Nephron progenitor cell (in vitro differentiated cells): ENCODE measurements around the gene TNS1.

Experiments
- DNase-seq: peaks from one replicate; pipeline ENCODE4 v3.0.0; 2021
- H3K27ac Mint-ChIP-seq: 2 replicates; pipeline ENCODE4 v1.8.0; 2021; ENCODE audit warnings: mild to moderate bottlenecking, moderate library complexity, mixed read lengths
- H3K27me3 Mint-ChIP-seq: 2 replicates; pipeline ENCODE4 v1.8.0; 2021; ENCODE audit warnings: mild to moderate bottlenecking, low read depth, mixed read lengths; ENCODE audit not compliant: poor library complexity
- H3K36me3 Mint-ChIP-seq: 2 replicates; pipeline ENCODE4 v1.8.0; 2021; ENCODE audit warnings: low read depth, mixed read lengths
- H3K4me1 Mint-ChIP-seq: 2 replicates; pipeline ENCODE4 v1.8.0; 2021; ENCODE audit warnings: mixed read lengths
- H3K4me3 Mint-ChIP-seq: 2 replicates; pipeline ENCODE4 v1.8.0; 2021; ENCODE audit warnings: mild to moderate bottlenecking, moderate library complexity, mixed read lengths
- H3K9me3 Mint-ChIP-seq: 2 replicates; pipeline ENCODE4 v1.8.0; 2021; ENCODE audit warnings: mild to moderate bottlenecking, moderate library complexity, mixed read lengths
- TF ChIP-seq, protein P1 (sequence below): fragments of 200-600 bp; sonication (generic); IDR thresholded peaks from 2 replicates; pipeline ENCODE4 v1.5.0; 2021; ENCODE audit warnings: antibody characterized with exemption

Gene TNS1

DNA sequence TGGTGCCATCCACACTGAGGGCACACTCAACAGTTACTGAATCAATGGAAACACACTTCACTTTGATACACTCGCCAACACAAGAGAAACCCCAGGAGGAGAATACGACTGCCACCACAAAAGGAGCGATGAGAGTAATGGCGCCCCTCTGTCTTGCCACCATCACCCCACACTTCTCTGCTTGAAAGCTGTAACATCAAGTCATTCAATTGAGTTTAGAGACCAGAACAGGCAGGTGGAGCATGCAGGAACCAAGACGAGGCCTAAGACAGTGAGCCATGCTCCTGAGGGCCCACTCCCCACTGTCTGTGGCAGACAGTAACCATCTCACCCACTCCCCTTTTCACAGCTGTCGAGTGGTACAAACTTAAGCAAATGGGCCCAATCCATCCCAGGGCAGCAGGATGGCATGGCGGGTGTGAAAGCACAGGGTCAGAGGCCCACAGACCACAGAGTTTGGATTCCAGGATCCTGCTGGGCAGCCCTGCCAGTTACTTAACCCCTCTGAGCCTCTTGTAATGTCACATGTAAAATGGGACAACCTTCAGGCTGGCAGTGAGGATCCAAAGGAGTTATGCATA lies 101.9 kb downstream of the TNS1 start:
- Mint-ChIP-seq H3K27me3 (peaks cover 4% of the 10 kb centered on the region), H3K27ac (no peak overlapping the region), H3K36me3 (no peaks in the 10 kb centered on the region), H3K9me3 (no peaks in the 10 kb centered on the region), H3K4me1 (peaks cover 50% of the 10 kb centered on the region), H3K4me3 (no peak overlapping the region)
- no peak for DNase-seq
- TF ChIP-seq, protein P1, sequence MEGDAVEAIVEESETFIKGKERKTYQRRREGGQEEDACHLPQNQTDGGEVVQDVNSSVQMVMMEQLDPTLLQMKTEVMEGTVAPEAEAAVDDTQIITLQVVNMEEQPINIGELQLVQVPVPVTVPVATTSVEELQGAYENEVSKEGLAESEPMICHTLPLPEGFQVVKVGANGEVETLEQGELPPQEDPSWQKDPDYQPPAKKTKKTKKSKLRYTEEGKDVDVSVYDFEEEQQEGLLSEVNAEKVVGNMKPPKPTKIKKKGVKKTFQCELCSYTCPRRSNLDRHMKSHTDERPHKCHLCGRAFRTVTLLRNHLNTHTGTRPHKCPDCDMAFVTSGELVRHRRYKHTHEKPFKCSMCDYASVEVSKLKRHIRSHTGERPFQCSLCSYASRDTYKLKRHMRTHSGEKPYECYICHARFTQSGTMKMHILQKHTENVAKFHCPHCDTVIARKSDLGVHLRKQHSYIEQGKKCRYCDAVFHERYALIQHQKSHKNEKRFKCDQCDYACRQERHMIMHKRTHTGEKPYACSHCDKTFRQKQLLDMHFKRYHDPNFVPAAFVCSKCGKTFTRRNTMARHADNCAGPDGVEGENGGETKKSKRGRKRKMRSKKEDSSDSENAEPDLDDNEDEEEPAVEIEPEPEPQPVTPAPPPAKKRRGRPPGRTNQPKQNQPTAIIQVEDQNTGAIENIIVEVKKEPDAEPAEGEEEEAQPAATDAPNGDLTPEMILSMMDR = no peak

DNA sequence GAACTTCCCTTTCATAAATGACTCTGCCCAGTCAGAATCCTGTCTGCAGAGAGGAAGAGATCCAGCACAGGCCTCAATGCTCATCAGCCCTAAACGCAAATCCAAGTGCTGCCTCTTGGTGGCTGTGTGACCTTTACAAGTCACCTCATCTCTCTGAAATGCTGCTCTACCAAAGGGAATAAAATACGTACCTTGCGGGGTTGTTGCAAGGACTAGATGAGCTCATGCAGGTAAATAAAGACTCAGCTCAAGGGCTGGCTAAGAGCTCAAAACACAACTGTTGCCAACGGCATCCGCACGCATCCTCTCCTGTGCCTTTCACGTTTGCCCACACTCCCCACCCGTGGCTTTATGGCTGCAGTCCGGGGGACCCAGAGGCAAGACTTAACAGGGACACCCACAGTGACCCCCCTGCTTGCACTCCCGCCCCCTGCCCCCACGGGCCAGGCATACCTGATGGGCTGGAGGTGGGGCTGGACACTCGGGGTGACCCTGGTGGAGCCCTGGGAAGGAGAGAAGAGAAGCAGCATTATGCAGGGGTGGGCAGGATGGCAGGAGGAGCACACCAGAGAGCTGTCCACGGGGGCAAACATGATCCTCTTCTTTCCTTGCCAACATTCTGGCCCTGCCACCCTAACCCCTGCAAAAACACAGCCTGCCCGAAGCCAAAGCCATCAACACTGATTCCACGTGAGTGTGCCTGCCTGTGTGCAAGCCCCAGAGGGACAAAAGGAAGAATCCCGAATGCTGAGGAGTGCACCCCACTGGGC lies 102.6 kb downstream of the TNS1 start:
- Mint-ChIP-seq H3K27ac (no peak overlapping the region), H3K4me3 (no peak overlapping the region), H3K9me3 (no peaks in the 10 kb centered on the region), H3K36me3 (peaks cover 5% of the 10 kb centered on the region), H3K4me1 (peaks cover 50% of the 10 kb centered on the region), H3K27me3 (peaks cover 4% of the 10 kb centered on the region)
- TF ChIP-seq, protein P1 = no peak
- DNase-seq = no peak

DNA sequence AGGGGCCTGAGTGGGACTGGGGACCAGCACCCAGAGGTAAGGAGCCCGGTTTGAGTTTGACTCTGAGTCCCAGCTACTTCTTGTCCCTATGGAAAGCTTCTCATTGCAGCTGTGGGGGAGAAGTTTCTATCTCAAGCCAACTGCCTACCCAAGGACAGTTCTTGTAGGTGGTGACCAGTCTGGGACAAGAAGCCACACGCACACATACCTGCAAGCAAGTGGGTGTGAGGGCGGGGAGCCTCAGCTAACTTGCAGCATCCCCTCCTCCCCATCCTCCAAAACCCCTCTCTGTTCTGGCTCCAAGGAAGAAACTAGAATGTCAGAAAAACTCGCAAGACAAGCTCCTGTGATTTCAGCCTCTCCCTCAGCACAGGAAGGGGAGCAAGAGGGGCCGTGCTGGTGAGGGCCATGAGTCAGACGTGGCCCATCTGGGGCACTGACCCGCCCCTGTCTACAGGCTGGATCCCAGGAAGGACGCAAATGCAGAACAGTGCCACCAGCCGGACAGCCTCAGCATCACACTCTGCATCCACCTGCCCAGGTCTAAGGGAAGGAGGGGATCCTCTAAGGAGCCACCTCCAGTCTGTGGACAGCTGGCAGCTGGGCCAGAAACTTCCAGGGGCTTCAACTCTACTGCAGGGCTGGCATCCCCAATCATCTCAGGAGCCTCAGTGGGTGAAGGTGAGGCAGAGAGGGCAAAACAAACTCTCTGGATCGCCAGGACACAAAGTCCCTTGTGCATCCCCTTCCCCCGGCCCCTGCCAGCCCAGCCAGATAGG lies 103.4 kb downstream of the TNS1 start:
- no peaks in the 10 kb centered on the region for H3K9me3 Mint-ChIP-seq
- TF ChIP-seq, protein P1 = peak; percentile 70
- peak; percentile 78 for DNase-seq
- H3K4me1 Mint-ChIP-seq = peaks cover 42% of the 10 kb centered on the region
- H3K27ac Mint-ChIP-seq = no peak overlapping the region
- no peak overlapping the region for H3K4me3 Mint-ChIP-seq
- H3K27me3 Mint-ChIP-seq = peaks cover 4% of the 10 kb centered on the region
- H3K36me3 Mint-ChIP-seq = peaks cover 10% of the 10 kb centered on the region

DNA sequence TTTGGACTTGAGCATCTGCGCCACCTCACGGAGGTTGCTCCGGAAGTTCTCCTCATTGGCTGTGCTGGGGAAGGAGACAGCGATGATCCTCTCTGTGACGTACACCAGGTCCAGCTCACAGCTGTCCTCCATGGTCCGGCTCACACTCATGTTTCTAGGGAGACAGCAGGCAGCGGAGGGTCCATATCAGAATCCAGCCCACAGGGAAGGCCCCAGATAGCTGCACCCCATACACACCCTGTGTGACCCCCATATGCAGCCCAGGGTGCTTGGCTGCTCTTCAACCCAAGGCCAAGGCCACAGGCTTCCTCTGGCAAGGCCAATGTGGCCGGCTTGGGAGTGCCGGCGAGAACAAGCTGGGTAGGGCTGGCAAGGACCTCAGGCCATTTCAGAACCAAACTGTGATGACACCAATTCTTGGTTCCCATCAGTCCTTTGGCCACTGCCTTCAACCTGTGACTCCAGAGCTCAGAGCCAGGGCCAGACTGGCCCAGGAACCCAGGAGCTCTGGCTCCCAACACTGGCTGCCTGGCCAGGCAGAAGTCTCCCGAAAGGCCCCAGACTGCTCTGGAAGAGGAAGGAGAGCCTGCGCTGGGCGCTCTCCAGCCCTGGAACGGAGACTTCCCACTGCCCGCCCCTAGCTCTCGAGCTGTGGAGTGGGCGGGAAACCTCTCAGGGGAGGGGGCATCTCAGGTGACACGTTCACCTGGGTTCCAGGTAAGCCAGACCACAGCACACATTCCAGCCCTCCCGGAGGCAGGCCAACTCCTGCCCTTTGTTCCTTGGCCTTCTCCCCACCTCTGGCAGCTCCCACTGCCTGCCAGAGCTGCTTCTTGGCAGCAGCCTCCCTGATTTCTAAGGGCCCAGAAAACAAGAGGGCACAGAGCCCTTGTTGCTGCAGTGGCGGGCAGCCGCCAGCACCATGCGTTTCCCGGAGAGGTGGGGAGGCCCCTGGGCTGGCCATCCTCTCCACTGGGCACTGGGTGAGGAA lies 104.7 kb downstream of the TNS1 start:
- Mint-ChIP-seq H3K27ac (no peak overlapping the region), H3K4me1 (peaks cover 34% of the 10 kb centered on the region), H3K36me3 (peaks cover 10% of the 10 kb centered on the region), H3K27me3 (peaks cover 10% of the 10 kb centered on the region), H3K4me3 (no peak overlapping the region), H3K9me3 (no peaks in the 10 kb centered on the region)
- no peak for DNase-seq
- TF ChIP-seq, protein P1 = no peak

DNA sequence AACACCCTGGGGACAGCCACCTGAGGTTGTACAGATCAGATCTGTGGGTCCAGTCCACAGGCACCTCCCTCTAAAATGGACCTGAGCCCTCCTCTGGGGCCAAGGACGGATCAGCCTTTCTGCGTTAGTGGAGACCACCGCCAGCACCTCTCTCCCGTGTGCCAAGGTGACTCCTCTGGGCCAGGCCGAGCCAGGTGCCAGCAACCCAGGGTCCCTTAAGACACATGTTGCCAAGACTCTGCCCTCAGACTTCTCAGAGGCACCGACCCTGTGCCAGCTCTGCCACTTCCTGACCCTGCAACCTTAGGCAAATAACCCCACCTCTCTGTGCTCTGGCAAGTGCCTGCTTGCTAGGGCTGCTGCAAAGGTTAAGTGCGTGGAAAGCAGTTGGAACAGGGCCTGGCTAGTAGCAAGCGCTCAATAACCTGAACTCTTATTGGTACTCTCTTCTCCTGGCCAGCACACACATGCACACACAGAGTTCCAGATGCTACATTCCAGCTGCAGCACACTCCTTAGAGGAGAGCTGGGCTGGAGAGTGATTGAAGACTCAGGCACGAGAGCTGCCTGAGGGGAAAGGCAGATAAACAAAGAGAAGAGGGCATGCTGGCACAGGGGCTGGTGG lies 105.6 kb downstream of the TNS1 start:
- H3K36me3 Mint-ChIP-seq = peaks cover 10% of the 10 kb centered on the region
- H3K27me3 Mint-ChIP-seq = peaks cover 10% of the 10 kb centered on the region
- peaks cover 25% of the 10 kb centered on the region for H3K4me1 Mint-ChIP-seq
- no peak overlapping the region for H3K4me3 Mint-ChIP-seq
- no peaks in the 10 kb centered on the region for H3K9me3 Mint-ChIP-seq
- DNase-seq = no peak
- no peak overlapping the region for H3K27ac Mint-ChIP-seq
- TF ChIP-seq, protein P1 = no peak
